ENCODE data around the gene ZNF639. TPM values are rescaled to one million over a fixed set of nuclear protein-coding genes. Genes with fewer than 3 reads are reported as not detected.
A peak's percentile ranks its signal among the peaks of the same experiment; 100 is the strongest.

Gene ZNF639
- total and polyA plus RNA-seq, 7 experiments from 2014 or later, result 33.1 to 74.9 (median 51.1) TPM

- H3K9me3 ChIP-seq (ENCODE audit: control insufficient read depth in 2 of 3, low read length in 3 of 3), result no peaks in the 10 kb centered on the region
- no peak for ATAC-seq
- intact Hi-C loops (cut with micrococcal nuclease), result loop anchor here (5.0 kb wide), 4 partner anchors 38 to 1588 kb away; partner anchors contain the start of genes FXR1 (in 1 of the 2) and TTC14 (in 1 of the 2)
- peak overlapping the region; percentile 88 to 96 (median 94) for H3K4me3 Mint-ChIP-seq
- peaks cover 0 to 13% (median 0%) of the 10 kb centered on the region in 5 donors for H3K36me3 Mint-ChIP-seq
- peak overlapping the region; percentile 76 to 98 (median 89) for H3K27ac Mint-ChIP-seq
- peaks cover 22 to 52% (median 41%) of the 10 kb centered on the region in 7 donors for H3K4me1 Mint-ChIP-seq
- H3K9me3 Mint-ChIP-seq, result peaks cover 0 to 1% (median 0%) of the 10 kb centered on the region in 11 donors
- H3K27me3 Mint-ChIP-seq, result peaks cover 0 to 7% (median 0%) of the 10 kb centered on the region in 5 donors
- peaks cover 0 to 14% (median 3%) of the 10 kb centered on the region in 3 experiments for H3K36me3 ChIP-seq (ENCODE audit: control insufficient read depth in 2 of 3, insufficient read depth in 3 of 3, low read length in 3 of 3)
- ChIA-PET CTCF (no interaction called here), POLR2A (interaction anchor here (1.4 to 5.5 kb wide), 4 partner anchors 22 to 253 kb away, joined by 4 to 64 read pairs (median 14); partner anchors contain the start of genes MFN1, PIK3CA and ZMAT3)
- no peaks in the 10 kb centered on the region for H3K27me3 ChIP-seq (ENCODE audit: control insufficient read depth in 2 of 2, insufficient read depth in 2 of 2, low read length in 2 of 2)
- H3K4me1 ChIP-seq (ENCODE audit: control insufficient read depth in 2 of 2, insufficient read depth in 2 of 2, low read length in 2 of 2), result peaks cover 9 to 22% of the 10 kb centered on the region in 2 donors
- H3K27ac ChIP-seq (ENCODE audit: low read depth, low read length), result peak overlapping the region; percentile 98
- peak overlapping the region; percentile 93 for H3K4me3 ChIP-seq (ENCODE audit: low read length)
- peak in 7 of 9 donors; percentile 5 to 63 (median 42) for DNase-seq
These were observed 1.5 kb downstream of the ZNF639 start for GRCh38 chr3:179324270-179324754.

GRCh38 chr3:179330438-179330837 is 7.6 kb downstream of the ZNF639 start:
- ChIA-PET CTCF (interaction anchor here (1.4 kb wide), 1 partner anchor 9 kb away, joined by 7 read pairs; no protein-coding TSS in a partner anchor), POLR2A (interaction anchor here (0.6 to 0.9 kb wide), 2 partner anchors 18 to 181 kb away, joined by 3 read pairs; no protein-coding TSS in a partner anchor)
- Mint-ChIP-seq H3K36me3 (peaks cover 0 to 42% (median 27%) of the 10 kb centered on the region in 5 donors), H3K27me3 (no peaks in the 10 kb centered on the region), H3K4me3 (no peak overlapping the region), H3K9me3 (no peaks in the 10 kb centered on the region), H3K4me1 (peaks cover under 1 to 16% (median 9%) of the 10 kb centered on the region in 7 donors), H3K27ac (no peak overlapping the region)
- Histone ChIP-seq H3K4me3 (ENCODE audit: low read length) (no peak overlapping the region), H3K9me3 (ENCODE audit: control insufficient read depth in 2 of 3, low read length in 3 of 3) (no peaks in the 10 kb centered on the region), H3K27ac (ENCODE audit: low read depth, low read length) (no peak overlapping the region), H3K27me3 (ENCODE audit: control insufficient read depth in 2 of 2, insufficient read depth in 2 of 2, low read length in 2 of 2) (no peaks in the 10 kb centered on the region), H3K4me1 (ENCODE audit: control insufficient read depth in 2 of 2, insufficient read depth in 2 of 2, low read length in 2 of 2) (no peaks in the 10 kb centered on the region), H3K36me3 (ENCODE audit: control insufficient read depth in 2 of 3, insufficient read depth in 3 of 3, low read length in 3 of 3) (peaks cover 11 to 55% (median 34%) of the 10 kb centered on the region in 3 experiments)
- ATAC-seq (no peak), DNase-seq (no peak)
- intact Hi-C loops (cut with micrococcal nuclease), result no loop called here

- peaks cover 0 to 53% (median 33%) of the 10 kb centered on the region in 5 donors for H3K36me3 Mint-ChIP-seq
These were observed 9.4 kb downstream of the ZNF639 start for GRCh38 chr3:179332240-179332639.

GRCh38 chr3:179333084-179333483 is 10.3 kb downstream of the ZNF639 start:
- ATAC-seq (no peak), DNase-seq (no peak)
- ChIA-PET POLR2A (no interaction called here), CTCF (no interaction called here)
- Mint-ChIP-seq H3K36me3 (peaks cover 0 to 54% (median 36%) of the 10 kb centered on the region in 5 donors), H3K4me1 (peaks cover 0 to 3% (median 0%) of the 10 kb centered on the region in 7 donors), H3K27me3 (no peaks in the 10 kb centered on the region), H3K9me3 (no peaks in the 10 kb centered on the region), H3K27ac (no peak overlapping the region), H3K4me3 (no peak overlapping the region)
- Histone ChIP-seq H3K36me3 (ENCODE audit: control insufficient read depth in 2 of 3, insufficient read depth in 3 of 3, low read length in 3 of 3) (peaks cover 11 to 57% (median 34%) of the 10 kb centered on the region in 3 experiments), H3K27me3 (ENCODE audit: control insufficient read depth in 2 of 2, insufficient read depth in 2 of 2, low read length in 2 of 2) (no peaks in the 10 kb centered on the region), H3K4me1 (ENCODE audit: control insufficient read depth in 2 of 2, insufficient read depth in 2 of 2, low read length in 2 of 2) (no peaks in the 10 kb centered on the region), H3K9me3 (ENCODE audit: control insufficient read depth in 2 of 3, low read length in 3 of 3) (no peaks in the 10 kb centered on the region), H3K4me3 (ENCODE audit: low read length) (no peak overlapping the region), H3K27ac (ENCODE audit: low read depth, low read length) (no peak overlapping the region)
- intact Hi-C loops (cut with micrococcal nuclease), result no loop called here

More at GRCh38 chr3:179332240-179332639, 9.4 kb downstream of the ZNF639 start:
- no peak for DNase-seq
- Mint-ChIP-seq H3K27me3 (no peaks in the 10 kb centered on the region), H3K27ac (peak overlapping the region in 1 of 9 donors; percentile 20), H3K4me1 (peaks cover 0 to 7% (median 5%) of the 10 kb centered on the region in 7 donors), H3K4me3 (no peak overlapping the region), H3K9me3 (no peaks in the 10 kb centered on the region)
- ATAC-seq, result no peak
- POLR2A ChIA-PET, result no interaction called here
- H3K4me3 ChIP-seq (ENCODE audit: low read length), result no peak overlapping the region
- H3K27ac ChIP-seq (ENCODE audit: low read depth, low read length), result no peak overlapping the region
- H3K36me3 ChIP-seq (ENCODE audit: control insufficient read depth in 2 of 3, insufficient read depth in 3 of 3, low read length in 3 of 3), result peaks cover 11 to 57% (median 34%) of the 10 kb centered on the region in 3 experiments
- CTCF ChIA-PET, result no interaction called here
- intact Hi-C loops (cut with micrococcal nuclease), result no loop called here
- no peaks in the 10 kb centered on the region for H3K4me1 ChIP-seq (ENCODE audit: control insufficient read depth in 2 of 2, insufficient read depth in 2 of 2, low read length in 2 of 2)
- no peaks in the 10 kb centered on the region for H3K9me3 ChIP-seq (ENCODE audit: control insufficient read depth in 2 of 3, low read length in 3 of 3)
- no peaks in the 10 kb centered on the region for H3K27me3 ChIP-seq (ENCODE audit: control insufficient read depth in 2 of 2, insufficient read depth in 2 of 2, low read length in 2 of 2)

- DNase-seq (no peak), ATAC-seq (no peak)
- H3K27me3 Mint-ChIP-seq, result no peaks in the 10 kb centered on the region
- no peaks in the 10 kb centered on the region for H3K9me3 ChIP-seq (ENCODE audit: control insufficient read depth in 2 of 3, low read length in 3 of 3)
- ChIA-PET CTCF (interaction anchor here (0.7 kb wide), 1 partner anchor 1581 kb away, joined by 3 read pairs; no protein-coding TSS in a partner anchor), POLR2A (interaction anchor here (0.6 kb wide), 1 partner anchor 59 kb away, joined by 3 read pairs; no protein-coding TSS in a partner anchor)
- peaks cover 0 to 34% (median 15%) of the 10 kb centered on the region in 3 experiments for H3K36me3 ChIP-seq (ENCODE audit: control insufficient read depth in 2 of 3, insufficient read depth in 3 of 3, low read length in 3 of 3)
- peaks cover 0 to 42% (median 26%) of the 10 kb centered on the region in 5 donors for H3K36me3 Mint-ChIP-seq
- no peak overlapping the region for H3K27ac ChIP-seq (ENCODE audit: low read depth, low read length)
- peak overlapping the region in 2 of 9 donors; percentile 18 to 47 for H3K27ac Mint-ChIP-seq
- intact Hi-C loops (cut with micrococcal nuclease), result no loop called here
- H3K27me3 ChIP-seq (ENCODE audit: control insufficient read depth in 2 of 2, insufficient read depth in 2 of 2, low read length in 2 of 2), result no peaks in the 10 kb centered on the region
- no peak overlapping the region for H3K4me3 ChIP-seq (ENCODE audit: low read length)
- H3K4me3 Mint-ChIP-seq, result no peak overlapping the region
- H3K4me1 Mint-ChIP-seq, result peaks cover 0 to 3% (median 0%) of the 10 kb centered on the region in 7 donors
- no peaks in the 10 kb centered on the region for H3K9me3 Mint-ChIP-seq
- no peaks in the 10 kb centered on the region for H3K4me1 ChIP-seq (ENCODE audit: control insufficient read depth in 2 of 2, insufficient read depth in 2 of 2, low read length in 2 of 2)
These were observed 13.6 kb downstream of the ZNF639 start for GRCh38 chr3:179336345-179336929.

DNA sequence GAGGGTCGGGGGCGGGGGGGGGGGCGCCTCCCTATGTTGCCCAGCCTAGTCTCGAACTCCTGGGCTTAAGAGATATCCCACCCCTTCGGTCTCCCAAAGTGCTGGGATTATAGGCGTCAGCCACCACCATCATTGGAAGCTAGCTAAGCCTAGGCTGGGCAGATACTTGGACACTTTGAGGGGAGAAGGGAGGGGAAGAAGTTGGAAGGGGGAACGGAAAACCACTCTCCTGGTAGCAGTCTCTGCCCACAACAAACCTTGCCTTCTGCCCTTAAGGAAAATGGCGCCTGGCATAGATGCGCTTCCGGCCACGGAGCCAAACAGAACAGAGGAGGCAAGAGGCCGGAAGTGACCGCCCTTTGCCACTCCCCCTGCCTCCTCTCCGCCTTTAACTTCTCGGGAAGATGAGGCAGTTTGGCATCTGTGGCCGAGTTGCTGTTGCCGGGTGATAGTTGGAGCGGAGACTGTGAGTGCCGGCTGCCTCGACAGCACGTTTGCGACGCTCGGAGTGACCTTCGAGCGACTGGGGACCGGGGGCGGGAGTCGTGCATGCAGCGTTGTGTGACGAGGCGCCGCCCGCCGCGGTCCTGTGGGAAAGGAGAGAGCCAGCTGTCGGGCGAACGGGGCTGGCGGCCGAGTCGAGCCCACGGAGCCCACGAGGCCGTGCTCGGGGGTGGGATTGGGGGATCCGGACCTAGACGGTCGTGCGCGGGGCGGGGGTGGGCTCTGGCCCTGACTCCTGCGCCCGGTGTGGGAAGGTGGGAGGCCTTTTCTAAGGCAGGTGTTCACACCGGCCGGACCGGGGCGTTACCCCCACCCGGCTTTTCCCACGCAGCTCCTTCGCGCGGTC is 24.7 kb downstream of the ZNF639 start, which contains the start of gene MFN1:
MFN1 (plus strand) TSS at position 365 of the 850 bp plus-strand sequence. CDS start 1,143 bp downstream, outside the sequence.
- DNase-seq (peak; percentile 69 to 91 (median 88)), ATAC-seq (peak; percentile 99)
- Histone ChIP-seq H3K9me3 (ENCODE audit: control insufficient read depth in 2 of 3, low read length in 3 of 3) (no peaks in the 10 kb centered on the region), H3K4me3 (ENCODE audit: low read length) (peak within 1 kb of the TSS; percentile 99), H3K36me3 (ENCODE audit: control insufficient read depth in 2 of 3, insufficient read depth in 3 of 3, low read length in 3 of 3) (peaks cover 0 to 27% (median 8%) of the 10 kb centered on the region in 3 experiments), H3K4me1 (ENCODE audit: control insufficient read depth in 2 of 2, insufficient read depth in 2 of 2, low read length in 2 of 2) (peaks cover 8 to 13% of the 10 kb centered on the region in 2 donors), H3K27ac (ENCODE audit: low read depth, low read length) (peak within 1 kb of the TSS; percentile 81), H3K27me3 (ENCODE audit: control insufficient read depth in 2 of 2, insufficient read depth in 2 of 2, low read length in 2 of 2) (no peaks in the 10 kb centered on the region)
- ChIA-PET POLR2A (interaction anchor here (0.6 to 3.3 kb wide), 9 partner anchors 24 to 1254 kb away, joined by 3 to 24 read pairs (median 4); partner anchors contain the start of genes ACTL6A, MRPL47, NDUFB5 and PIK3CA), CTCF (interaction anchor here (0.7 to 1.3 kb wide), 2 partner anchors 24 to 85 kb away, joined by 3 to 5 read pairs; partner anchors contain the start of gene ZNF639)
- intact Hi-C loops (cut with micrococcal nuclease), result loop anchor here (1.0 to 5.0 kb wide), 15 partner anchors 24 to 1642 kb away; partner anchors contain the start of genes ACTL6A (in 2 of the 2), DNAJC19 (in 2 of the 2), MRPL47 (in 2 of the 2) and NDUFB5 (in 2 of the 2)
- Mint-ChIP-seq H3K27me3 (no peaks in the 10 kb centered on the region), H3K9me3 (no peaks in the 10 kb centered on the region), H3K4me1 (peaks cover 7 to 39% (median 28%) of the 10 kb centered on the region in 7 donors), H3K4me3 (peak within 1 kb of the TSS; percentile 97 to 100 (median 98)), H3K36me3 (peaks cover 0 to 12% (median 5%) of the 10 kb centered on the region in 5 donors), H3K27ac (peak within 1 kb of the TSS; percentile 84 to 98 (median 94))

All from naive thymus-derived CD4-positive, alpha-beta T cell (primary cell).